Mucosa of rectum (tissue), 2 donors: ENCODE data around the gene AGAP2.

Source experiments
- H3K27ac ChIP-seq, 2 donors: one replicate each; pipeline ENCODE4 v1.7.0; 2013; ENCODE audit warnings: inconsistent platforms in 2 of 2, low read depth in 2 of 2, low read length in 2 of 2
- H3K27me3 ChIP-seq, 2 donors: one replicate each; pipeline ENCODE4 v1.7.0; 2013; ENCODE audit warnings: low read length in 2 of 2; ENCODE audit not compliant: control insufficient read depth in 2 of 2, insufficient read depth in 2 of 2
- H3K36me3 ChIP-seq, 2 donors: one replicate each; pipeline ENCODE4 v1.7.0; 2013; ENCODE audit warnings: low read length in 2 of 2; ENCODE audit not compliant: control insufficient read depth in 2 of 2, insufficient read depth in 2 of 2
- H3K4me1 ChIP-seq, 2 donors: one replicate each; pipeline ENCODE4 v1.7.0; 2013; ENCODE audit warnings: low read length in 2 of 2, mild to moderate bottlenecking in 1 of 2; ENCODE audit not compliant: control insufficient read depth in 2 of 2, insufficient read depth in 2 of 2
- H3K4me3 ChIP-seq, 2 donors: one replicate each; pipeline ENCODE4 v1.7.0; 2013; ENCODE audit warnings: low read length in 2 of 2
- H3K9ac ChIP-seq, 2 donors: one replicate each; pipeline ENCODE4 v1.7.0; 2013; ENCODE audit warnings: low read length in 2 of 2, low read depth in 1 of 2, mild to moderate bottlenecking in 1 of 2
- H3K9me3 ChIP-seq, 2 donors: one replicate each; pipeline ENCODE4 v1.7.0; 2013; ENCODE audit warnings: low read length in 2 of 2; ENCODE audit not compliant: control insufficient read depth in 2 of 2
- donor health status: healthy.
- donor health status: Normal muscosa, but diverticular disease.

The AGAP2 gene

GRCh38 chr12:57738661-57739237 lies at the start of gene AGAP2:
Gene AGAP2, minus strand, starts transcription at chr12:57738742. Its CDS starts 496 bp downstream, at chr12:57738246.
- H3K36me3 ChIP-seq = no peaks in the 10 kb centered on the region
- H3K27me3 ChIP-seq = peaks cover 35 to 60% of the 10 kb centered on the region in 2 donors
- H3K4me1 ChIP-seq = peaks cover 2 to 8% of the 10 kb centered on the region in 2 donors
- H3K9ac ChIP-seq = no peak within 1 kb of the TSS
- no peak within 1 kb of the TSS for H3K27ac ChIP-seq
- no peak within 1 kb of the TSS for H3K4me3 ChIP-seq
- H3K9me3 ChIP-seq = no peaks in the 10 kb centered on the region

GRCh38 chr12:57783861-57784260 lies 45.3 kb upstream of the AGAP2 start:
- Histone ChIP-seq H3K9ac (no peak overlapping the region), H3K27ac (no peak overlapping the region), H3K9me3 (no peaks in the 10 kb centered on the region), H3K4me1 (peaks cover 9 to 11% of the 10 kb centered on the region in 2 donors), H3K36me3 (peaks cover 15 to 32% of the 10 kb centered on the region in 2 donors), H3K4me3 (no peak overlapping the region), H3K27me3 (no peaks in the 10 kb centered on the region)

GRCh38 chr12:57783466-57783801 lies 44.9 kb upstream of the AGAP2 start:
- peak overlapping the region; percentile 76 to 93 for H3K9ac ChIP-seq
- no peak overlapping the region for H3K27ac ChIP-seq
- H3K4me3 ChIP-seq = peak overlapping the region; percentile 94 to 99
- no peaks in the 10 kb centered on the region for H3K9me3 ChIP-seq
- peaks cover 9 to 11% of the 10 kb centered on the region in 2 donors for H3K4me1 ChIP-seq
- H3K27me3 ChIP-seq = no peaks in the 10 kb centered on the region
- H3K36me3 ChIP-seq = peaks cover 15 to 27% of the 10 kb centered on the region in 2 donors

- Histone ChIP-seq H3K27ac (peak within 1 kb of the TSS; percentile 27 to 75), H3K36me3 (peaks cover 15 to 27% of the 10 kb centered on the region in 2 donors), H3K9ac (peak within 1 kb of the TSS; percentile 76 to 93), H3K9me3 (no peaks in the 10 kb centered on the region), H3K4me3 (peak within 1 kb of the TSS; percentile 94 to 99), H3K27me3 (no peaks in the 10 kb centered on the region), H3K4me1 (peaks cover 9 to 11% of the 10 kb centered on the region in 2 donors)
These were observed 44.3 kb upstream of the AGAP2 start, which contains the start of gene TSFM for GRCh38 chr12:57782608-57783465. Gene TSFM, plus strand, starts transcription at chr12:57782787. Its CDS starts 15 bp downstream, at chr12:57782802.

GRCh38 chr12:57782243-57782607 lies 43.7 kb upstream of the AGAP2 start:
- H3K27me3 ChIP-seq = no peaks in the 10 kb centered on the region
- H3K9ac ChIP-seq = peak overlapping the region in 1 of 2 donors; percentile 76
- H3K4me1 ChIP-seq = peaks cover 9 to 11% of the 10 kb centered on the region in 2 donors
- H3K27ac ChIP-seq = no peak overlapping the region
- H3K36me3 ChIP-seq = peaks cover 13 to 24% of the 10 kb centered on the region in 2 donors
- no peaks in the 10 kb centered on the region for H3K9me3 ChIP-seq
- peak overlapping the region in 1 of 2 donors; percentile 99 for H3K4me3 ChIP-seq

GRCh38 chr12:57781801-57782200 lies 43.3 kb upstream of the AGAP2 start:
- H3K9me3 ChIP-seq = no peaks in the 10 kb centered on the region
- H3K27me3 ChIP-seq = no peaks in the 10 kb centered on the region
- H3K36me3 ChIP-seq = peaks cover 9 to 19% of the 10 kb centered on the region in 2 donors
- no peak overlapping the region for H3K4me3 ChIP-seq
- peaks cover 9 to 11% of the 10 kb centered on the region in 2 donors for H3K4me1 ChIP-seq
- H3K27ac ChIP-seq = no peak overlapping the region
- H3K9ac ChIP-seq = no peak overlapping the region

- no peak overlapping the region for H3K27ac ChIP-seq
- no peaks in the 10 kb centered on the region for H3K27me3 ChIP-seq
- H3K9ac ChIP-seq = no peak overlapping the region
- peaks cover 3 to 15% of the 10 kb centered on the region in 2 donors for H3K36me3 ChIP-seq
- H3K4me3 ChIP-seq = no peak overlapping the region
- no peaks in the 10 kb centered on the region for H3K9me3 ChIP-seq
- peaks cover 9 to 11% of the 10 kb centered on the region in 2 donors for H3K4me1 ChIP-seq
These were observed 42.7 kb upstream of the AGAP2 start for GRCh38 chr12:57781244-57781643.

- Histone ChIP-seq H3K4me3 (no peak overlapping the region), H3K4me1 (peaks cover 9 to 11% of the 10 kb centered on the region in 2 donors), H3K9ac (no peak overlapping the region), H3K36me3 (peaks cover 0 to 7% of the 10 kb centered on the region in 2 donors), H3K27me3 (no peaks in the 10 kb centered on the region), H3K27ac (no peak overlapping the region), H3K9me3 (no peaks in the 10 kb centered on the region)
These were observed 41.8 kb upstream of the AGAP2 start for GRCh38 chr12:57780284-57780897.

- Histone ChIP-seq H3K4me1 (peaks cover 9 to 11% of the 10 kb centered on the region in 2 donors), H3K27me3 (no peaks in the 10 kb centered on the region), H3K9ac (no peak overlapping the region), H3K4me3 (no peak overlapping the region), H3K36me3 (peaks cover 0 to 7% of the 10 kb centered on the region in 2 donors), H3K27ac (no peak overlapping the region), H3K9me3 (no peaks in the 10 kb centered on the region)
These were observed 41.2 kb upstream of the AGAP2 start for GRCh38 chr12:57779736-57780135.

GRCh38 chr12:57777911-57778310 lies 39.4 kb upstream of the AGAP2 start:
- H3K4me3 ChIP-seq = no peak overlapping the region
- H3K9ac ChIP-seq = no peak overlapping the region
- peaks cover 1 to 7% of the 10 kb centered on the region in 2 donors for H3K4me1 ChIP-seq
- H3K27me3 ChIP-seq = no peaks in the 10 kb centered on the region
- no peaks in the 10 kb centered on the region for H3K9me3 ChIP-seq
- peaks cover 0 to 7% of the 10 kb centered on the region in 2 donors for H3K36me3 ChIP-seq
- H3K27ac ChIP-seq = no peak overlapping the region
